Endodermal cell (in vitro differentiated cells): ENCODE results near the gene PEX11G. TPM values are rescaled to one million over a fixed set of nuclear protein-coding genes. Genes with fewer than 3 reads are reported as not detected.

Source experiments
- DNase-seq: peaks from one replicate; pipeline ENCODE4 v3.0.0-alpha.2; 2017
- H3K27ac ChIP-seq: 2 replicates; pipeline ENCODE4 v1.5.1; 2013; ENCODE audit warnings: mild to moderate bottlenecking, low read depth, low read length, moderate library complexity
- H3K27me3 ChIP-seq: 2 replicates; pipeline ENCODE4 v1.6.1; 2013; ENCODE audit warnings: mild to moderate bottlenecking, low read length, moderate library complexity; ENCODE audit not compliant: insufficient read depth, control insufficient read depth, poor library complexity, severe bottlenecking
- H3K36me3 ChIP-seq: 2 replicates; pipeline ENCODE4 v1.7.0; 2013; ENCODE audit warnings: mild to moderate bottlenecking, low read length, moderate library complexity; ENCODE audit not compliant: control insufficient read depth, insufficient read depth
- H3K4me1 ChIP-seq: one replicate; pipeline ENCODE4 v1.7.0; 2013; ENCODE audit warnings: low read length; ENCODE audit not compliant: control insufficient read depth, insufficient read depth
- H3K4me3 ChIP-seq: 2 replicates; pipeline ENCODE4 v1.5.1; 2013; ENCODE audit warnings: mild to moderate bottlenecking, low read length, moderate library complexity
- H3K9ac ChIP-seq: 2 replicates; pipeline ENCODE4 v1.6.1; 2013; ENCODE audit warnings: mild to moderate bottlenecking, low read length, moderate library complexity; ENCODE audit not compliant: poor library complexity, severe bottlenecking; ENCODE audit errors: extremely low read depth
- H3K9me3 ChIP-seq: 2 replicates; pipeline ENCODE4 v1.6.1; 2013; ENCODE audit warnings: mild to moderate bottlenecking, low read length, moderate library complexity; ENCODE audit not compliant: control insufficient read depth
- H3K27ac Mint-ChIP-seq: 2 replicates; pipeline ENCODE4 v1.8.0; 2020; ENCODE audit warnings: mixed read lengths
- H3K27me3 Mint-ChIP-seq: 2 replicates; pipeline ENCODE4 v1.8.0; 2021; ENCODE audit warnings: mild to moderate bottlenecking, mixed read lengths; ENCODE audit not compliant: insufficient read depth
- H3K36me3 Mint-ChIP-seq: 2 replicates; pipeline ENCODE4 v1.8.0; 2020; ENCODE audit warnings: low read depth, mixed read lengths
- H3K4me1 Mint-ChIP-seq: 2 replicates; pipeline ENCODE4 v1.8.0; 2020; ENCODE audit warnings: mixed read lengths
- H3K4me3 Mint-ChIP-seq: 2 replicates; pipeline ENCODE4 v1.8.0; 2020; ENCODE audit warnings: mild to moderate bottlenecking, moderate library complexity, mixed read lengths
- H3K9me3 Mint-ChIP-seq: 2 replicates; pipeline ENCODE4 v1.8.0; 2020; ENCODE audit warnings: mild to moderate bottlenecking, mixed read lengths
- CTCF ChIP-seq: fragments of 200-600 bp; sonication (generic); conservative IDR thresholded peaks from 2 replicates; pipeline ENCODE4 v1.5.0; 2021; ENCODE audit warnings: antibody characterized with exemption, mild to moderate bottlenecking
- WGBS, 2 experiments: methylation state at CpG; one replicate each; pipeline versions ENCODE4 v1.1.5 to v1.1.7; 2013; ENCODE audit warnings: missing lambda C conversion rate in 2 of 2, mixed read lengths in 1 of 2; ENCODE audit not compliant: insufficient coverage in 1 of 2, insufficient read length in 1 of 2; 5-methylcytosine and 5-hydroxymethylcytosine counted together
- total RNA-seq, 2 donors: library from RNA; stranded (reverse); fragmentation: NEBNext Ultra II Directional in 1 of 2; extraction: Animal tissue kit (Norgen Biotek cat#: 25700) in 1 of 2; gene quantifications; 2 replicates in 1 of 2; 3 replicates in 1 of 2; pipeline ENCODE4 v1.2.1, GENCODE V29; 2021

PEX11G gene
- total RNA-seq, 2 donors from 2014 or later = 2.6 to 3.0 TPM

GRCh38 chr19:7535047-7535997, 46.5 kb upstream of the PEX11G start, which contains the start of gene PNPLA6:
Gene PNPLA6, plus strand, starts transcription at chr19:7535717. Its CDS starts 72 bp downstream, at chr19:7535789.
- Histone ChIP-seq H3K4me3 (peak within 1 kb of the TSS; percentile 95), H3K36me3 (peaks cover under 1% of the 10 kb centered on the region), H3K27me3 (no peaks in the 10 kb centered on the region), H3K9ac (peak within 1 kb of the TSS; percentile 90), H3K4me1 (no peaks in the 10 kb centered on the region), H3K9me3 (no peaks in the 10 kb centered on the region), H3K27ac (peak within 1 kb of the TSS; percentile 74)
- Mint-ChIP-seq H3K27me3 (no peaks in the 10 kb centered on the region), H3K36me3 (peaks cover 21% of the 10 kb centered on the region), H3K4me3 (peak within 1 kb of the TSS; percentile 86), H3K9me3 (no peaks in the 10 kb centered on the region), H3K4me1 (peaks cover 4% of the 10 kb centered on the region), H3K27ac (peak within 1 kb of the TSS; percentile 97)
- WGBS, 2 experiments = 0 to 1% methylated on average over 33 to 76 of the region's 76 CpGs
- peak; percentile 97 for DNase-seq
- no peak for TF ChIP-seq CTCF

GRCh38 chr19:7534531-7535046, 45.8 kb upstream of the PEX11G start:
- DNase-seq = peak; percentile 88
- H3K4me1 Mint-ChIP-seq = peaks cover 4% of the 10 kb centered on the region
- Histone ChIP-seq H3K4me3 (peak overlapping the region; percentile 95), H3K9me3 (no peaks in the 10 kb centered on the region), H3K27ac (peak overlapping the region; percentile 74), H3K27me3 (no peaks in the 10 kb centered on the region), H3K36me3 (no peaks in the 10 kb centered on the region), H3K9ac (peak overlapping the region; percentile 90), H3K4me1 (no peaks in the 10 kb centered on the region)
- no peaks in the 10 kb centered on the region for H3K27me3 Mint-ChIP-seq
- peak overlapping the region; percentile 97 for H3K27ac Mint-ChIP-seq
- WGBS, 2 experiments = 0% methylated on average over 2 to 27 of the region's 27 CpGs
- no peak for TF ChIP-seq CTCF
- H3K9me3 Mint-ChIP-seq = no peaks in the 10 kb centered on the region
- H3K4me3 Mint-ChIP-seq = peak overlapping the region; percentile 86
- peaks cover 24% of the 10 kb centered on the region for H3K36me3 Mint-ChIP-seq

GRCh38 chr19:7533925-7534480, 45.2 kb upstream of the PEX11G start:
- H3K27me3 Mint-ChIP-seq = no peaks in the 10 kb centered on the region
- peak overlapping the region; percentile 97 for H3K27ac Mint-ChIP-seq
- peaks cover 27% of the 10 kb centered on the region for H3K36me3 Mint-ChIP-seq
- H3K9me3 Mint-ChIP-seq = no peaks in the 10 kb centered on the region
- 0% methylated on average over 41 of the region's 41 CpGs; no CpG with 5 or more reads in 1 of the 2 experiments for WGBS, 2 experiments
- H3K27me3 ChIP-seq = no peaks in the 10 kb centered on the region
- H3K4me1 Mint-ChIP-seq = peaks cover 4% of the 10 kb centered on the region
- no peaks in the 10 kb centered on the region for H3K4me1 ChIP-seq
- H3K4me3 ChIP-seq = peak overlapping the region; percentile 95
- H3K27ac ChIP-seq = peak overlapping the region; percentile 68
- DNase-seq = peak; percentile 95
- TF ChIP-seq CTCF = no peak
- peak overlapping the region; percentile 86 for H3K4me3 Mint-ChIP-seq
- H3K9ac ChIP-seq = peak overlapping the region; percentile 90
- H3K36me3 ChIP-seq = no peaks in the 10 kb centered on the region
- no peaks in the 10 kb centered on the region for H3K9me3 ChIP-seq
